HG03575 (cell line): ENCODE results near the gene USP12.

Source experiments
- ATAC-seq: cut with Tn5 transposase; IDR thresholded peaks from one replicate; pipeline ENCODE4 v1.9.1; 2021; ENCODE audit not compliant: unreplicated experiment, insufficient number of reproducible peaks, low FRiP score; ENCODE audit errors: extremely low read depth

USP12 gene

DNA sequence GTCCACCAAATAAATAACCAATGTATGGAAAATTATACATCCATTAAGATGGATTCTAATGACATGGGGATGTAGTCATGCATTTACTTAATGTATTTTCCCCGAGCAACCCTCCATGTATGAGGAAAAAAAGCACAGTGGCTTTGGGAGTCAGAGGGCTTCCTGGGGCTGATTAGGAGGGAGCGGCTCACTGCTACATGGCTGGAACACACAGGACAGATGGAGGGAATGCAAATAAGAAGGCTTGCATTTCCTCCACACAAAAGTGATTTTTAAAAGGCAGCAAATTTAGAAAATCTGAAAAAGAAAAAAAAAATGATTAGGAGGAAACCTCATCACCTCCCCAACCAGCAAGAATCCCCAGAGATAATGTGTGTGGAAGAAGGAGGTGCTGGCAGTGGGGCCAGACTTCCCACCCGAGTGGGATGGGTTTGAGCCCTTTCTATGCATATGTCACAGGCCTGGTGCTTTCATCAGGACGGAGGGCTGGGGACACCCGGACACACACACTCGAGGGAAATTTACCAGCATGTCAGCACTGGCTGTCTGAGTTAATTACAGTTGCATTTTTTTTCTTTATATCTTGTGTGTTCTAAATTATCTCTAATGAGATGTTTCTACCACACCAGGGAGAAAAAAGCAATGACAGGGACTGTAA is 118.9 kb downstream of the USP12 start:
- ATAC-seq: no peak

DNA sequence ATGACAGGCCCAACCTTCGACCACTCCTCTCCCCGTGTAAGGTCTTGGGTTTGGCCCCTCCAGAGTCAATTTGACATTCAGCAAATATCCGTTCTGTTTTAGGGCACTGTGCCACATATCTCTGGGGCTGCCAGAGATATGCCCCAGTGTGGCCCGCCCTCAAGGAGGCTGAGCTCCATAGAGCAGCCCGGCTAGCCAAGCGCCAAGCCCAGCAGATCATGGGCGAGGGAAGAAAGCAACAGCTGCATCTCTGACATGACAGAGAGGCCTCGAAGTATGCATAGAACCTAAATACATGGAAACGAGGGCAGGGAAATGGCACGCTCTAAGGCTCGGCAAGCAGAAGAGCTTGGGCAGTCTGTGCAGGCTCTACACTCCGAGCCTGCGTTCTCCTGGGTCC is 124.5 kb downstream of the USP12 start:
- no peak for ATAC-seq

GRCh38 chr13:27044837-27045570 is 126.6 kb downstream of the USP12 start:
- no peak for ATAC-seq

GRCh38 chr13:27043013-27043412 is 128.6 kb downstream of the USP12 start:
- ATAC-seq: no peak

DNA sequence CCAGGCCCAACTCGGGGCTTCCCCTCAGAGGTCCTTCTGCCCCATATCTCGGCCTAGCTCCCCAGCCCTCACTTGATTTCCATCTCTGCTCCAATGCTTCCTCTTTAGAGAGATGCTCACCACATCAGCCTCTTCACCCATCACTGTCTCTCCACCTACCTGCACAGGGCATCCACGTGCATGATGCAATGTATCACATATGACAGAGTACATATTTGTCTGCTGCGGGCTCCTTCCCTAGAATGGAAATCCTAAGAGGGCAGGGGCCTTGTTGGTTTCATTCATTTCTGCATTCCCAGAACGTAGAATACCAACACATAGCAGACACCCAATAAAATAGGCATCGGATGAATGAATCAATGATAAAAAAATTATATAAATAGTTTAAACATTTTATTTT is 130.3 kb downstream of the USP12 start:
- ATAC-seq: no peak

DNA sequence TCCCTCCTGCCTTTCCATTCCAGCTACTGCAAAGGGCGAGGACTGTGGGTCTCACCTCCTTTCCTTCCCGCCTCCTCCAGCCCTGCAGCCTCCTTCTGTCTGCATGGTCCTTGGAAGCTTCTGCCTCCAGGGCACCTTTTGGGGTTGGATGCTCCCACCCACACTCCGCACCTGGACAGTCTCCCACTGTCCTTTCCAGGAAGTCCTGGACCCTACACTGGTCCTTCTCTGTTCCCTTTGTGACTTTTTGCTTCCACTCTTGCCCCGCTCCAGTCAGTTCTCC is 130.8 kb downstream of the USP12 start:
- no peak for ATAC-seq

GRCh38 chr13:27039171-27039701 is 132.4 kb downstream of the USP12 start:
- no peak for ATAC-seq

DNA sequence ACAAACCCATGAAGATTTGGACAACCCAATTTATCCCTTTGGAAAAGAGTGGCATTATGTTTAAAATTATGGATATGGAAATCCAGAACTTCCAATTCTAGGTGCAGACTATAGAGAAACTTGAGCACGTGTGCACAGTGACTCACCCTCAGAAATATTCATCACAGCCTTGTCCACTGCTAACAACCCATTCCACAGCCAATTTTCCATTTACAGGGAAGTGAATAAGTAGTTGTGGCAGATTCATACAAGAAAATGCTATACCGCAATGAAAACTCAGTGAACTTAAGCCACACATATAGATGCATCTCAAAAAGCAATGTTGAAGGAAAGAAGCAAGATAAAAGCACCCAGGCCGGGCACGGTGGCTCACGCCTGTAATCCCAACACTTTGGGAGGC is 133.3 kb downstream of the USP12 start:
- no peak for ATAC-seq

GRCh38 chr13:27037571-27037970 is 134.0 kb downstream of the USP12 start:
- ATAC-seq: no peak

GRCh38 chr13:27037171-27037570 is 134.4 kb downstream of the USP12 start:
- no peak for ATAC-seq

- ATAC-seq: no peak
Measured at GRCh38 chr13:27036236-27036981, 135.2 kb downstream of the USP12 start.

- no peak for ATAC-seq
Measured at GRCh38 chr13:27035892-27036235, 135.7 kb downstream of the USP12 start.

DNA sequence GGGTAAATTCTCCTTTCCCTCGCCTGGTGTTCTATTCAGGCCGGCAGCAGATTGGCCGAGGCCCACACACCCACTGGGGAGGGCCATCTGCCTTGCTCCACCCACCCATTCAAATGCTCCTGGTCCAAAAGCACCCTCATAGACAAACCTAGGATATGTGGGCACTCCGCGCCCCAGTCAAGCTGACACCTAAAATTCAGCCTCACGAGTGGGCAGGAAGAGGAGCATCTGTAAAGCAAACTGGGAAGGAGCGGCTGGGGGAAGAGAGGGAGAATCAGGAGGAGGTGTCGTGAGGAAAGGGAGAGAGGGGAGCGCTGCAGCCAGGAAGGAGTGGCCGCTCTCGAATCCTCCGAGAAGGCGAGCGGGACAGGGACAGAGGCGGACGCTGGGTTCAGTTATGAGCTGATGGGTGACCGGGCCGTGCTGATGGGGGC is 136.9 kb downstream of the USP12 start:
- no peak for ATAC-seq

DNA sequence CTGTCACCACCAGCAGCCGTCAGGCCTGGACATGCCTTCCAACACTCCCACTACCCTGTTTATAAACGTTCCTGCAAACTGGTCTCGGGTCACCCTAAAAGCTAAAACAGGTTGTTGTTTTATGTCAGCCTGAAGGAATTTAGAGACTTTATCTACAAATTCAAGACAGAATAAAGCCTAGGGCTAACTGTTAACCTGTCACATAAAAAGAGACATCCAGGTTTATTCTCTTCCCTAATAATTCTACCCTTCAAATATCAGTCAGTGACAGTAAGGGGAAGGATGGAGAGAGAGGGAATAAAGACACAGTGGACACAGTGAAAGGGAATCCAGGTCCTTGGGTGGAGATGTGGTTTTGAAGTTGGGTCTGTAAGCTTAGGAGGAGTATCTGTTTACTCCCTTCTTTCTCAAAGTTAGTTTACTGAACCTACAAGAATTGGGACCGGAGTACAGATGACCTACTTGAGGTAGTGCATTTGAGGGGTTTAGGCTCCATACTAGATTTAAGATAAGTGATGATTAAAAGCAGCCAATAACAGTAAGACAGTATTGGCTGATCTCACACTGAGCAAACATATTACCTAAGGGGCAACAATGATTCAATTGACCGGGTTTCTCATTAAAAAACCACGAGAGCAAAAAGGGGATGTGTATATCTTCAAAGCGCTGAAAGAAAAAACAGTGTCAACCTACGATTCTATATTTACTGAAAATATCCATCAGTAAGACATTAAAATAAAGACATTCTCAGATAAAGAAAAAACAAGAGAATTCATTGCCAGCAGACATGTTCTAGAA is 142.7 kb downstream of the USP12 start:
- no peak for ATAC-seq

GRCh38 chr13:27027086-27027667 is 144.4 kb downstream of the USP12 start:
- no peak for ATAC-seq

GRCh38 chr13:27026396-27026795 is 145.2 kb downstream of the USP12 start:
- ATAC-seq: no peak

DNA sequence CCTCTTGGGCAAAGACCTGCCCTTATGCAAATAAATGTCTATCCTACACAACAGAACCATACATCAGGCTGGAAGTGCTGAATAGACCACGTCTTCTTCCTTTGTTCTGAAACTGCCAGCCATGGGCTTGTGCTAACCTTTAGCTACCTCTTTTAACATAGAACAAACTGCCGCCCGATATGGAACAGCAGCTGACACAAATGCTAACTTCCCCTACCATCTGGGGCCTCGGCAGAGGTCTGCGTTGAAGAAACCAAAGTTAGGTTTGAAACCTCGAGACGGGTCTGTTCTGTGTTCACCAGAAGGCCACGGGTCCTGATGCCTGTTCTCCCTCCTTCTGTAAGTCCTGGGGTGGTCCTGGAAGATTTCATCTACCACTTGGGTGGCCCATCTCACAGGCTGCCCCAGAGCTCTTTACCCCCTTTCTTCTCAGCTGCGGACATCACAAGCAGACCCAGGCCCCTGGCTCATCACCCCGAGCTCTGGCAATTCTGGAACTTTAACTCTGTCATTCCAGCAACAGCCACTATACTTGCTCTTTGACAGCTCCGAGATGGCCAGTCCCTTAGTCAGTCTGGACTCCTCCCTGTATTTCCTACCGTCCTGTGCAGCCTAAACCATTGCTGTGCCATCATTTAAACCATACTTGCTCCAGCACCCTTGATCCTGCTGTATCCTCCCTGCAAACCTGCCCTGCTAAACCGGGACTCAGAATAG is 146.7 kb downstream of the USP12 start:
- no peak for ATAC-seq

DNA sequence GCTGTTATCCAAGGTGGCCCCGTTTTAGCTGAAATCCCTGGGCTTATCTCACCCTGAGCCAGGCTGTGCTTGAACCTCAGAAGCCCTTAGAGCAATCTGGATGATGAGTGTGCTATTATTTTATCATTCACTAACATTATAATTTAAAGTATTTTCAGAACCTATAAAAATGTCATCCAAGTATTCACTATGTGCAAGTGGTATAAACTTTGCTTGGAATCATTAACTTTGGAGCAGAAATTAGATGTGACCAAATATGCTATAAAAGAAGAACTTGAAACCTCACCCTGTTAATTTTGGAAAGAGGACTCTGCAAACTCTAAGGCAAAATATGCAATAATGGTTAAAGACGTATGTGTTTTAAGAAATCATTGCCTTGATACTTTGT is 147.5 kb downstream of the USP12 start:
- no peak for ATAC-seq
